ENCODE measurements around the gene NECAB2.

Gene NECAB2

DNA sequence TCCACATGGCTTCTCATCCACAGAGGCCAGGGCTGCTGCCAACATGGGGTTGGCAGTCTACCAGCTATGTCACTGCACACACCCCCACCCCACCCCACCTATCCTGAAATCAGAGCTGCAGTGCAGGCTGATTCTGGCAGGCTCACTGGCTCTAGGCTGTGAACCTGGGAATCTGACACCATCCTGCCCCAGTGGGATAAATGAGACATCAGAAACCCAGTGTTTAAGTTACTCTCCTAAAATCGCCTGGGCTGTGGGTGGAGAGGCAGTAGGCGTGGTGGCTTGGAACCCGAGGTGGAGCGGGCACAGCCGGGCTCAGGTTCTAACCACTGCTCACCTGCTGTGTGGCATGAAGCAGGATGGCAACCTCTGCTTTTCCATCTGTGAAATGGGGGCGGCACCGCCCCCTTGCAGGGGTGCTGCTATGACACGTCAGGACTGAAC, 69.0 kb downstream of the NECAB2 start:
- H3K27ac ChIP-seq (replicated peaks), result no peak overlapping the region
- peaks cover 16% of the 10 kb centered on the region for H3K27me3 ChIP-seq (ENCODE audit: insufficient read depth, poor library complexity, severe bottlenecking)
- H3K4me3 ChIP-seq (replicated peaks; ENCODE audit: insufficient read depth, low read length), result no peak overlapping the region
- TF ChIP-seq POLR2AphosphoS5 (IDR thresholded peaks at IDR 0.05; ENCODE audit: low read depth) (no peak), SPI1 (IDR thresholded peaks at IDR 0.05; ENCODE audit: borderline replicate concordance, low read depth) (no peak), REST (IDR thresholded peaks at IDR 0.05; ENCODE audit: insufficient replicate concordance, low read depth) (no peak), GABPA (IDR thresholded peaks at IDR 0.05; ENCODE audit: low read depth) (no peak)
- TF ChIP-seq, protein P1, sequence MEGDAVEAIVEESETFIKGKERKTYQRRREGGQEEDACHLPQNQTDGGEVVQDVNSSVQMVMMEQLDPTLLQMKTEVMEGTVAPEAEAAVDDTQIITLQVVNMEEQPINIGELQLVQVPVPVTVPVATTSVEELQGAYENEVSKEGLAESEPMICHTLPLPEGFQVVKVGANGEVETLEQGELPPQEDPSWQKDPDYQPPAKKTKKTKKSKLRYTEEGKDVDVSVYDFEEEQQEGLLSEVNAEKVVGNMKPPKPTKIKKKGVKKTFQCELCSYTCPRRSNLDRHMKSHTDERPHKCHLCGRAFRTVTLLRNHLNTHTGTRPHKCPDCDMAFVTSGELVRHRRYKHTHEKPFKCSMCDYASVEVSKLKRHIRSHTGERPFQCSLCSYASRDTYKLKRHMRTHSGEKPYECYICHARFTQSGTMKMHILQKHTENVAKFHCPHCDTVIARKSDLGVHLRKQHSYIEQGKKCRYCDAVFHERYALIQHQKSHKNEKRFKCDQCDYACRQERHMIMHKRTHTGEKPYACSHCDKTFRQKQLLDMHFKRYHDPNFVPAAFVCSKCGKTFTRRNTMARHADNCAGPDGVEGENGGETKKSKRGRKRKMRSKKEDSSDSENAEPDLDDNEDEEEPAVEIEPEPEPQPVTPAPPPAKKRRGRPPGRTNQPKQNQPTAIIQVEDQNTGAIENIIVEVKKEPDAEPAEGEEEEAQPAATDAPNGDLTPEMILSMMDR (IDR thresholded peaks at IDR 0.05; ENCODE audit: insufficient read depth, low read length), result no peak
- DNase-seq (ENCODE audit: low read depth in 1 of 2, low spot score in 1 of 2), result no peak

GRCh38 chr16:84038469-84038868, 70.4 kb downstream of the NECAB2 start:
- TF ChIP-seq POLR2AphosphoS5 (IDR thresholded peaks at IDR 0.05; ENCODE audit: low read depth), result no peak
- no peak for TF ChIP-seq GABPA (IDR thresholded peaks at IDR 0.05; ENCODE audit: low read depth)
- no peak for TF ChIP-seq REST (IDR thresholded peaks at IDR 0.05; ENCODE audit: insufficient replicate concordance, low read depth)
- no peak for TF ChIP-seq SPI1 (IDR thresholded peaks at IDR 0.05; ENCODE audit: borderline replicate concordance, low read depth)
- TF ChIP-seq, protein P1 (IDR thresholded peaks at IDR 0.05; ENCODE audit: insufficient read depth, low read length), result no peak
- no peak for DNase-seq (ENCODE audit: low read depth in 1 of 2, low spot score in 1 of 2)
- Histone ChIP-seq H3K27ac (replicated peaks) (no peak overlapping the region), H3K27me3 (ENCODE audit: insufficient read depth, poor library complexity, severe bottlenecking) (peaks cover 21% of the 10 kb centered on the region), H3K4me3 (replicated peaks; ENCODE audit: insufficient read depth, low read length) (no peak overlapping the region)

DNA sequence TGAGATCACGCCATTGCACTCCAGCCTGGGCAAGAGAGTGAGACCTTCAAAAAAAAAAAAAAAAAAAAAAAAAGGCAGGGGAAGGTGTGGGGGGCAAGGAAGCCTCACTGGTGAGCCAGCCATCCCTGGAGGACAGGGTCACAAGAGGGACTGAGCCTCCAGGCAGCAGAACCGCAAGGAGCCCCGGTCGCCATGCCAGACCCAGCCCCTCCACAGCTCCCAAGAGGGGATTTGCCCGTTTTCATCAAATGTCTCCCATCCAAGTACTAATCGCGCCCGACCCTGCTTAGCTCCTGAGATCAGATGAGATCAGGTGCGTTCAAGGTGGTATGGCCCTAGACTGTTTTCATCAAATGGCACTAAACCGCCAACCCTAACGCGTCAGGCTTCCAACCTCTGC, 71.7 kb downstream of the NECAB2 start:
- Histone ChIP-seq H3K27me3 (ENCODE audit: insufficient read depth, poor library complexity, severe bottlenecking) (peaks cover 33% of the 10 kb centered on the region), H3K27ac (replicated peaks) (no peak overlapping the region), H3K4me3 (replicated peaks; ENCODE audit: insufficient read depth, low read length) (no peak overlapping the region)
- no peak for DNase-seq (ENCODE audit: low read depth in 1 of 2, low spot score in 1 of 2)
- TF ChIP-seq REST (IDR thresholded peaks at IDR 0.05; ENCODE audit: insufficient replicate concordance, low read depth) (no peak), SPI1 (IDR thresholded peaks at IDR 0.05; ENCODE audit: borderline replicate concordance, low read depth) (no peak), POLR2AphosphoS5 (IDR thresholded peaks at IDR 0.05; ENCODE audit: low read depth) (no peak), GABPA (IDR thresholded peaks at IDR 0.05; ENCODE audit: low read depth) (no peak)
- TF ChIP-seq, protein P1 (IDR thresholded peaks at IDR 0.05; ENCODE audit: insufficient read depth, low read length), result no peak
